Hepatocyte (in vitro differentiated cells): ENCODE results near the gene TBX21. TPM values are rescaled to one million over a fixed set of nuclear protein-coding genes. Genes with fewer than 3 reads are reported as not detected.
A peak's percentile ranks its signal among the peaks of the same experiment; 100 is the strongest.

Experiments used
- DNase-seq: peaks from one replicate; pipeline ENCODE4 v3.0.0-alpha.2; 2016; ENCODE audit warnings: low spot score
- H2AFZ ChIP-seq: fragments of 200-600 bp; sonication (generic); 2 replicates; pipeline ENCODE4 v1.6.0; 2016; ENCODE audit warnings: antibody characterized with exemption, mild to moderate bottlenecking
- H3K27ac ChIP-seq: fragments of 200-600 bp; sonication (generic); 2 replicates; pipeline ENCODE4 v1.5.1; 2016; ENCODE audit warnings: mild to moderate bottlenecking
- H3K27me3 ChIP-seq: fragments of 200-600 bp; sonication (generic); 2 replicates; pipeline ENCODE4 v1.6.1; 2016
- H3K36me3 ChIP-seq: fragments of 200-600 bp; sonication (generic); replicated peaks from 2 replicates; pipeline ENCODE4 v1.5.1; 2016; ENCODE audit warnings: low read depth; ENCODE audit not compliant: insufficient read depth
- H3K4me1 ChIP-seq: fragments of 200-600 bp; sonication (generic); 2 replicates; pipeline ENCODE4 v1.5.1; 2016; ENCODE audit warnings: mild to moderate bottlenecking, moderate library complexity; ENCODE audit not compliant: insufficient read depth
- H3K4me2 ChIP-seq: fragments of 200-600 bp; sonication (generic); 2 replicates; pipeline ENCODE4 v1.6.0; 2016
- H3K4me3 ChIP-seq: fragments of 200-600 bp; sonication (generic); 2 replicates; pipeline ENCODE4 v1.5.1; 2016; ENCODE audit warnings: mild to moderate bottlenecking
- H3K79me2 ChIP-seq: fragments of 200-600 bp; sonication (generic); 2 replicates; pipeline ENCODE4 v1.6.0; 2017; ENCODE audit warnings: mild to moderate bottlenecking
- H3K9me2 ChIP-seq: fragments of 200-600 bp; sonication (generic); replicated peaks from 2 replicates; pipeline ENCODE4 v1.6.0; 2017; ENCODE audit warnings: mild to moderate bottlenecking; ENCODE audit not compliant: insufficient read depth
- H3K9me3 ChIP-seq: fragments of 200-600 bp; sonication (generic); 2 replicates; pipeline ENCODE4 v1.5.1; 2016; ENCODE audit warnings: low read depth, mild to moderate bottlenecking
- H4K20me1 ChIP-seq: fragments of 200-600 bp; sonication (generic); 2 replicates; pipeline ENCODE4 v1.6.0; 2016; ENCODE audit warnings: mild to moderate bottlenecking; ENCODE audit not compliant: insufficient read depth, poor library complexity, severe bottlenecking
- CTCF ChIP-seq: fragments of 200-600 bp; sonication (generic); IDR thresholded peaks from 2 replicates; pipeline ENCODE4 v1.5.1; 2016; ENCODE audit warnings: antibody characterized with exemption, mild to moderate bottlenecking; ENCODE audit not compliant: poor library complexity
- EZH2 ChIP-seq: fragments of 200-600 bp; sonication (generic); IDR thresholded peaks from 2 replicates; pipeline ENCODE4 v1.6.1; 2016; ENCODE audit warnings: antibody characterized with exemption, mild to moderate bottlenecking, borderline replicate concordance
- EZH2phosphoT487 ChIP-seq: fragments of 200-600 bp; sonication (generic); IDR thresholded peaks from one replicate; pipeline ENCODE4 v1.6.1; 2018; ENCODE audit warnings: antibody characterized with exemption, mild to moderate bottlenecking, low read depth, moderate library complexity; ENCODE audit not compliant: unreplicated experiment, severe bottlenecking
- WGBS: methylation state at CpG from one replicate; pipeline ENCODE4 v1.1.6; 2016; ENCODE audit warnings: low lambda C conversion rate; ENCODE audit errors: missing lambda C conversion rate; 5-methylcytosine and 5-hydroxymethylcytosine counted together
- polyA plus RNA-seq: library from polyadenylated mRNA; unstranded; fragments of >200 nt; fragmentation: Nextera tagmentation; extraction: Ambion mirVana; gene quantifications from 2 replicates; pipeline ENCODE4 v1.2.1, GENCODE V29; 2016
- total RNA-seq: library from RNA; depleted of rRNA; stranded (reverse); fragments of >200 nt; gene quantifications from 2 replicates; pipeline ENCODE4 v1.2.3, GENCODE V29; 2014

TBX21 gene
- total and polyA plus RNA-seq, 2 experiments from 2014 or later: not detected

- no peak overlapping the region for H3K4me3 ChIP-seq
- peaks cover 82% of the 10 kb centered on the region for H3K27me3 ChIP-seq
- WGBS: 53% methylated on average over 12 of the region's 12 CpGs
- peak overlapping the region; percentile 96 for H3K4me2 ChIP-seq
- H3K36me3 ChIP-seq: no peaks in the 10 kb centered on the region
- H4K20me1 ChIP-seq: no peaks in the 10 kb centered on the region
- no peak overlapping the region for H3K27ac ChIP-seq
- TF ChIP-seq EZH2: no peak
- TF ChIP-seq CTCF: no peak
- no peaks in the 10 kb centered on the region for H3K4me1 ChIP-seq
- peak overlapping the region; percentile 56 for H2AFZ ChIP-seq
- no peaks in the 10 kb centered on the region for H3K9me2 ChIP-seq
- H3K79me2 ChIP-seq: no peaks in the 10 kb centered on the region
- no peaks in the 10 kb centered on the region for H3K9me3 ChIP-seq
- DNase-seq: no peak
Measured at GRCh38 chr17:47732399-47733046, 513 bp upstream of the TBX21 start.

GRCh38 chr17:47733674-47734410 lies 806 bp downstream of the TBX21 start:
- peaks cover 77% of the 10 kb centered on the region for H3K27me3 ChIP-seq
- WGBS: 12% methylated on average over 53 of the region's 60 CpGs
- no peaks in the 10 kb centered on the region for H3K36me3 ChIP-seq
- peak overlapping the region; percentile 96 for H3K4me2 ChIP-seq
- H3K9me3 ChIP-seq: no peaks in the 10 kb centered on the region
- DNase-seq: no peak
- no peaks in the 10 kb centered on the region for H4K20me1 ChIP-seq
- H3K79me2 ChIP-seq: no peaks in the 10 kb centered on the region
- TF ChIP-seq EZH2 (peak; percentile 83), EZH2phosphoT487 (peak; percentile 58), CTCF (no peak)
- no peak overlapping the region for H2AFZ ChIP-seq
- H3K4me3 ChIP-seq: no peak overlapping the region
- no peaks in the 10 kb centered on the region for H3K4me1 ChIP-seq
- H3K27ac ChIP-seq: no peak overlapping the region
- no peaks in the 10 kb centered on the region for H3K9me2 ChIP-seq

- Histone ChIP-seq H3K4me1 (no peaks in the 10 kb centered on the region), H3K9me3 (no peaks in the 10 kb centered on the region), H3K27me3 (peaks cover 70% of the 10 kb centered on the region), H3K27ac (no peak overlapping the region), H3K9me2 (no peaks in the 10 kb centered on the region), H3K36me3 (no peaks in the 10 kb centered on the region), H3K4me2 (no peak overlapping the region), H4K20me1 (no peaks in the 10 kb centered on the region), H3K4me3 (no peak overlapping the region), H3K79me2 (no peaks in the 10 kb centered on the region), H2AFZ (no peak overlapping the region)
- DNase-seq: no peak
- 85% methylated on average over 3 of the region's 3 CpGs for WGBS
- TF ChIP-seq EZH2 (no peak), EZH2phosphoT487 (no peak), CTCF (no peak)
Measured at GRCh38 chr17:47735139-47735464, 2.1 kb downstream of the TBX21 start.
